BJ (cell line): Measurements from ENCODE around the gene CACYBP. TPM values are rescaled to one million over a fixed set of nuclear protein-coding genes. Genes with fewer than 3 reads are reported as not detected.

Experiments used
- CTCF ChIA-PET: fragments of 350-600 bp; formaldehyde crosslinking; extraction: SDS; loops from one replicate; lab custom pipeline; 2021; ENCODE audit warnings: antibody characterized with exemption, inconsistent platforms; lab: Yijun Ruan, JAX
- POLR2A ChIA-PET: fragments of 300-600 bp; sonication (Branson Sonifier 250); formaldehyde crosslinking; extraction: SDS; loops from one replicate; lab custom pipeline; 2021; ENCODE audit warnings: antibody characterized with exemption; lab: Charles Lee
- DNase-seq: peaks from one replicate; pipeline ENCODE4 v3.0.0-alpha.2; 2011; ENCODE audit warnings: low read depth
- H3K27me3 ChIP-seq: 2 replicates; pipeline ENCODE4 v1.6.0; 2011; ENCODE audit warnings: low read length; ENCODE audit not compliant: control insufficient read depth, insufficient read depth
- H3K36me3 ChIP-seq: 2 replicates; pipeline ENCODE4 v1.5.1; 2011; ENCODE audit warnings: low read length; ENCODE audit not compliant: control insufficient read depth, insufficient read depth
- H3K4me3 ChIP-seq: 2 replicates; pipeline ENCODE4 v1.5.1; 2011; ENCODE audit warnings: low read depth, mild to moderate bottlenecking, control low read depth, low read length
- polyA plus RNA-seq: library from polyadenylated mRNA; depleted of rRNA; stranded (reverse); fragments of >200 nt; gene quantifications from 2 replicates; pipeline ENCODE4 v1.2.3, GENCODE V29; 2011
- TF ChIP-seq, protein P1 (sequence below): IDR thresholded peaks from 2 replicates; pipeline ENCODE4 v1.5.1; 2011; ENCODE audit warnings: low read depth, mild to moderate bottlenecking, control low read depth, inconsistent platforms, low read length, moderate library complexity; ENCODE audit not compliant: insufficient read depth

The CACYBP gene
- polyA plus RNA-seq, 1 experiment, result 20.5 TPM

DNA sequence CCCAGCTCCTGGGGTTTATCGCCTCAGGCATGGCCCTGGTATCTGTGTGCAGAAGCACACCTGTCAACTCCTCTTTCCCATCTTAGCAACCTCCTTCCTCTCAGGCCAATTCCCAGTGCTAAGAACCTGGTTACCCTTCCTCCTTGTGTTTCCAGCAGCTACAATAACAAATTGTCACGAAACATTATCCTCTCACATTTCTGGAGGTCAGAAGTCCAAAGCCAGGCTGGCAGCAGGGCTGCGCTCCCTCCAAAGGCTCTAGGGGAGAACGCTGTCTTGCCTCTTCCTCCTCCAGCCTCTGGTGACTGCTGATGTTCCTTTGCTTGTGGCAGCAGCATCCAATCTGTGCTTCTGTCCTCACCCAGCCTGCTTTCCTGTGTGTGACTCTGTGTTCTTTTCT lies 34.2 kb downstream of the CACYBP start:
- ChIA-PET POLR2A (no interaction called here), CTCF (interaction anchor here (0.6 to 1.2 kb wide), 2 partner anchors 14 to 285 kb away, joined by 4 to 5 read pairs; no protein-coding TSS in a partner anchor)
- Histone ChIP-seq H3K36me3 (no peaks in the 10 kb centered on the region), H3K4me3 (no peak overlapping the region), H3K27me3 (no peaks in the 10 kb centered on the region)
- TF ChIP-seq, protein P1, sequence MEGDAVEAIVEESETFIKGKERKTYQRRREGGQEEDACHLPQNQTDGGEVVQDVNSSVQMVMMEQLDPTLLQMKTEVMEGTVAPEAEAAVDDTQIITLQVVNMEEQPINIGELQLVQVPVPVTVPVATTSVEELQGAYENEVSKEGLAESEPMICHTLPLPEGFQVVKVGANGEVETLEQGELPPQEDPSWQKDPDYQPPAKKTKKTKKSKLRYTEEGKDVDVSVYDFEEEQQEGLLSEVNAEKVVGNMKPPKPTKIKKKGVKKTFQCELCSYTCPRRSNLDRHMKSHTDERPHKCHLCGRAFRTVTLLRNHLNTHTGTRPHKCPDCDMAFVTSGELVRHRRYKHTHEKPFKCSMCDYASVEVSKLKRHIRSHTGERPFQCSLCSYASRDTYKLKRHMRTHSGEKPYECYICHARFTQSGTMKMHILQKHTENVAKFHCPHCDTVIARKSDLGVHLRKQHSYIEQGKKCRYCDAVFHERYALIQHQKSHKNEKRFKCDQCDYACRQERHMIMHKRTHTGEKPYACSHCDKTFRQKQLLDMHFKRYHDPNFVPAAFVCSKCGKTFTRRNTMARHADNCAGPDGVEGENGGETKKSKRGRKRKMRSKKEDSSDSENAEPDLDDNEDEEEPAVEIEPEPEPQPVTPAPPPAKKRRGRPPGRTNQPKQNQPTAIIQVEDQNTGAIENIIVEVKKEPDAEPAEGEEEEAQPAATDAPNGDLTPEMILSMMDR, result no peak
- DNase-seq, result no peak

GRCh38 chr1:175034775-175035174 lies 35.0 kb downstream of the CACYBP start:
- POLR2A ChIA-PET, result no interaction called here
- TF ChIP-seq, protein P1, result no peak

DNA sequence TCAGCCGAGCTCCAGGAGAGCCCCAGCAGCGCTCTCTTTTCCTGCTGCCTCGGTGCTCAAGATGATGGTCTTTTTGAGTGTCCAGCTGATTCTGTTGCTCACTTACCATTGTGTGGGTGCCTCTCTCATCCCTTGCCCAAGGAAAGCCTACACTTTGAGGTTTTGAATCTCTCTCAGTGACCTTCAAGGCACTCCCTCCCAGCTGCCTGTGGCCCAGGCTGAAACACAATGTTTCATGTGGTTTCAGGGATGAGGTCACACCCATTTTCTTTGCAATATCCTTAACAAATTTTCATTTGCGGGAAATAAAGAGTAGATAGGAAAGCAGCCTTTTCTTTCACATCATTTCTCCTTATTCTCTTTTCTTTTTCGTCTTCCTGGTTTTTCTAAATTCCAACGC lies 36.1 kb downstream of the CACYBP start:
- no peak for DNase-seq
- no peaks in the 10 kb centered on the region for H3K27me3 ChIP-seq
- no peak overlapping the region for H3K4me3 ChIP-seq
- H3K36me3 ChIP-seq, result no peaks in the 10 kb centered on the region
- TF ChIP-seq, protein P1, result no peak
- CTCF ChIA-PET, result interaction anchor here (0.9 to 1.0 kb wide), 2 partner anchors 116 to 283 kb away, joined by 3 read pairs; no protein-coding TSS in a partner anchor
- POLR2A ChIA-PET, result no interaction called here

More at GRCh38 chr1:175034775-175035174, 35.0 kb downstream of the CACYBP start:
- H3K27me3 ChIP-seq, result no peaks in the 10 kb centered on the region
- no peak for DNase-seq
- CTCF ChIA-PET, result no interaction called here
- no peak overlapping the region for H3K4me3 ChIP-seq
- H3K36me3 ChIP-seq, result no peaks in the 10 kb centered on the region

- H3K36me3 ChIP-seq, result no peaks in the 10 kb centered on the region
- TF ChIP-seq, protein P1, result no peak
- ChIA-PET POLR2A (no interaction called here), CTCF (interaction anchor here (0.9 to 1.0 kb wide), 2 partner anchors 115 to 282 kb away, joined by 3 read pairs; no protein-coding TSS in a partner anchor)
- H3K27me3 ChIP-seq, result no peaks in the 10 kb centered on the region
- H3K4me3 ChIP-seq, result no peak overlapping the region
- no peak for DNase-seq
Observed at GRCh38 chr1:175036476-175036875, 36.7 kb downstream of the CACYBP start.

DNA sequence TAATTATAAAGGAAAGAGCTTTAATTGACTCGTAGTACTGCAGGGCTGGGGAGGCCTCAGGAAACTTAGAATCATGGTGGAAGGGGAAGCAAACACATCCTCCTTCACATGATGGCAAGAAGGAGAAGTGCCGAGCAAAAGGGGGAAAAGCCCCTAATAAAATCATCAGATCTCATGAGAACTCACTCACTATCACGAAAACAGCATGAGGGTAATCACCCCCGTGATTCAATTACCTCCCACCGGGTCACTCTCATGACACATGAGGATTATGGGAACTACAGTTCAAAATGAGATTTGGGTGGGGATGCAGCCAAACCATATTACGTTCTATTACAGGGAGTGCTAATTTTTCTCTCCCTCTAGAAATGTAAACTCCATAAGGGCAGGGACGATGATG lies 37.7 kb downstream of the CACYBP start:
- TF ChIP-seq, protein P1, result no peak
- no peak overlapping the region for H3K4me3 ChIP-seq
- H3K36me3 ChIP-seq, result no peaks in the 10 kb centered on the region
- ChIA-PET CTCF (no interaction called here), POLR2A (no interaction called here)
- no peaks in the 10 kb centered on the region for H3K27me3 ChIP-seq
- no peak for DNase-seq
